NCI-H82 treated with DMSO at 0.1 percent for 48 hours (cell line): ENCODE data around the gene TUBA1C.
A peak's percentile ranks its signal among the peaks of the same experiment; 100 is the strongest.
"Not testable (repeated sequence)": the region's sequence is repeated elsewhere in the genome, so short reads cannot be mapped to it uniquely, and the experiment has no call there.

Experiments used
- DNase-seq: peaks from one replicate; lab custom pipeline; 2025; ENCODE audit not compliant: unreplicated experiment; lab: John Stamatoyannopoulos, UW

Gene TUBA1C

DNA sequence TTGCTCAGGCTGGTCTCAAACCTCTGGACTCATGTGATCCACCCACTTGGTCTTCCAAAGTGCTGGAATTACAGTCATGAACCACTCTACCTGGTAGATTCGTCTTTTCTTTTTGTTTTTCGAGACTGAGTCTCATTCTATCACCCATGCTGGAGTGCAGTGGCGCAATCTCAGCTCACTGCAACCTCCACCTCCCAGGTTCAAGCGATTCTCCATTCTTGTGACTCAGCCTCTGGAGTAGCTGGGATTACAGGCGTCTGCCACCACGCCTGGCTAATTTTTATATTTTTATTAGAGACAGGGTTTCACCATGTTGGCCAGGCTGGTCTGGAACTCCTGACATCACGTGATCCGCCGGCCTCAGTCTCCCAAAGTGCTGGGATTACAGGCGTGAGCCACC lies 9.4 kb upstream of the TUBA1C start:
- DNase-seq, result not testable (repeated sequence)

DNA sequence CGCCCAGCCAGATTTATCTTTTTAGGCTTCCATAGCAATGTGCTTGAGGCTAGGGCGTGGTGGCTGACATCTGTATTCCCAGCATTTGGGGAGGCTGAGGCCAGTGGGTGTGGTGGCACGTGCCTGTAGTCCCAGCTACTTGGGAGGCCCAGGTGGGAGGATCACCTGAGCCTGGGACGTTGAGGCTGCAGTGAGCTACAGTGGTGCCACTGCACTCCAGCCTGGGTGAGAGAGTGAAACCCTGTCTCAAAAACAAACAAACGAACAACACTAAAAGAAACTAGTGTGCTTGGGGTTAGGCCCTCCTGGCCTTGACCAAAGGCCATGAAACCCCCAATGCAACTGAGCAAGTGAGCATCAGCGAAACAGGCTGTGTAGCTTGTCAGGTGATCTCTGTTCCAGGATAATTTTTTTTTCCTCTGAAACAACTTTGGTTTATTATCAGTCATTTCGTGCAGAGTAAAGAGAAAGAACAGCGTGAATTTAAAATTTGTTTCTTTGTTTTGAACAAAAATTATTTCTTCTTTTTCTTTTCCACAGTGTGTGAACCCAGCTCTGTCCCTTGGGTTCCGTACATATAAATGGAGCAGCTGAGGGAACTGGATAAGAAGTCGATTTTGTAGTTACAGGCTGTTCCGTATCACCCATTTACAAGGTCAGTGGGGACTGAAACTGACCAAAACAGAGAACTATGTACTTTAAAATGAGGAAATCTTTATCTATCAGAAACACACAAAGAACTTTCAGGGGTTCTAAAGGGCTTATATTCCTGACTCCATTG lies 8.8 kb upstream of the TUBA1C start:
- DNase-seq, result no peak

DNA sequence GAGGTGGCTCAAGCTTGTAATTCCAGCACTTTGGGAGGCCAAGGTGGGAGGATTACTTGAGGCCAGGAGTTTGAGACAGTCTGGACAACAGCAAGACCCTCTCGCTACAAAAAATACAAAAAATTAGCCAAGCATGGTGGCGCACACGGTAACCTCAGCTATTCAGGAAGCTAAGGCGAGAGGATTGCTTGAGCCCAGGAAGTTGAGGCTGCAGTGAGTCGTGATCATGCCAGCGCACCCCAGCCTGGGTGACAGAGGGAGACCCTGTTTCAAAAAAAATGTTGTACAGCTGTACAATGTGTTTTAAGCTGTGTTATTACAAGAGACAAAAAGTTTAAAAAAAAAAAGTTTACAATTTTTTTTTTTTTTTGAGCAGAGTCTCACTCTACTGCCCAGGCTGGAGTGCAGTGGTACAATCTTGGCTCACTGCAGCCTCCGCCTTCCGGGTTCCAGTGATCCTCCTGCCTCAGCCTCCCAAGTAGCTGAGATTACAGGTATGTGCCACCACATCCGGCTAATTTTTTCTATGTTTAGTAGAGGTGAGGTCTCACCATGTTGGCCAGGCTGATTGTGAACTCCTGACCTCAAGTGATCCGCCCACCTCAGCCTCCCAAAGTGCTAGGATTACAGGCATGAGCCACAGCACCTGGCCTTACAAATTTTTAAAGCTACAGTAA lies 7.2 kb upstream of the TUBA1C start:
- not testable (repeated sequence) for DNase-seq

DNA sequence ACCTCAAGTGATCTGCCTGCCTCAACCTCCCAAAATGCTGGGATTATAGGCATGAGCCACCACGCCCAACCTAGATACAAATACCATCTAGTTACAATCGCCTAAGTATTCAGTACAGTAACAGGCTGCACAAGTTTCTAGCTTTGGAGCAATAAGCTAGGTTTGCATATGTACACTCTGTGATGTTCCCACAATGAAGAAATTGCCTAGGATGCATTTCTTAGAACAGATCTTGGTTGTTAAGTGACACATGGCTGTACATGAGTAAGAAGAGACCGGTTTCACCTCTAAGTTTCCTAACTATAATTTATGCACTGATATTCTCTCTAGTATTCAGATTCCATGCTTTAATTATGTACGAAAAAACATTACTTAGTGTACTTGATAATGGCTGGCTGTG lies 5.4 kb upstream of the TUBA1C start:
- no peak for DNase-seq

DNA sequence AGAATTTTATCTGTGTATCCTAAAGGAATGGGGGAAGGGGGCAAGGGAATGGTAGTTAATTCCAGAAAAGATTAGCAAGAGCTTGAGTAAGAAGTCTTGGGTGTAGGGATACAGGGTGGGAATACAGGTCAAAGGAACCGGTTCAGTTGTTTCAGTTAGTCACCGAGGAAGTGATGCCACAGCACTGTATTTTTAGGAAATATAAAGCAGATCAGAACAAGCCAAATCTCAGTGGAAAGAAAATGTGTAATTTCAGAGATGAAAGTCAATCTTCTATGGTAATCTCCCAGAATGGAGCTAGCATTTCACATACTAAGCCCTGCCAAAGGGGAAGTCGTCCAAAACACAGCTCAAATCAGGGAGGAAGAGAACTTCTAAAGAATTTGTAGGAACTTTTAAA lies 4.7 kb upstream of the TUBA1C start:
- DNase-seq, result no peak

DNA sequence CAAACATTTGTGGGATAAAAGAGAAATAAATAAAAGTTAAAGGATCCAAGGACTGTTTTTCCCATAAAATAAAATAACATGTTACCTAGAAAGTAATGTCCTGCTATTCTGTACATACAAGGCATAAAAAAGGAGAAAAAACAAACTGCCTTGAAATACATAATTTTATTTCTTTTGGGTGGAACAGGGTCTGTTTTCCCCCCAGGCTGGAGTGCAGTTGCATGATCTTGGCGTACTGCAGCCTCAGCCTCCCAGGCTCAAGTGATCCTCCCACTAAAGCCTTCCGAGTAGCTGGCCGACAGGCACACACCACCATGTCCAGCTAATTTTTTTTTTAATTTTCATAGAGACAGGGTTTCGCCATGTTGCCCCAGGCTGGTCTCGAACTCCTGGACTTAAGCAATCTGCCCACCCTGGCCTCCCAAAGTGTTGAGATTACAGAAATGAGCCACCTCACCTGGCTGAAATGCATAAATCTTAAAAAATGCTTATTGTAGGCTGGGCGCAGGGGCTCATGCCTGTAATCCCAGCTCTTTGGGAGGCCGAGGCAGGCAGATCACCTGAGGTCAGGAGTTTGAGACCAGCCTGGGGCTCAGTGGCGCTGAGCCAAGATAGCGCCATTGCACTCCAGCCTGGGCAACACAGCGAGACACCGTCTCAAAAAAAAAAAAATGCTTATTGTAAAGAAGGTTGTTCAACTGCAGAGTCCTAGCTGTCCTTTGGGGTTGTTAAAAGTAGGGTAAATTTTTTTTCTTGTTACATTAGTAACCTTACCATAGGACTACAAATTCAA lies 4.1 kb upstream of the TUBA1C start:
- DNase-seq, result no peak

DNA sequence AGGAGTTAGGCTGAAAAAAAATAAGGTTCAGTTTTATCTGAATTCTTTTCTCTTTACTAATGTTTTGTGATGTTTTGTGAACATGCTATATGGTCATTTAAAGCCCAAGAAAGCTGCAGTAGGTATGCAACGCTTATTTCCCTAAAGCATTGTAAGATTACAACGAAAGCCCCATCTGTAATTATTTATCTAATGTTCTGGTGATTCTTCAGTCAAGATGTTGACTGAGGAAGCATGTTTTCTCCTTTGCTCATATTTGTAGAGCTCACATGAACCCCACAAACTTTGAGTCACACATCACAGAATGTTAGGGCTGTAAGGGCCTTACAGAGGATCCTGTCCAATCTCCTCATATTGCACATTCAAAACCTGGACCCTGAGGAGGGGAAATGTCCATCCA lies 3.2 kb upstream of the TUBA1C start:
- DNase-seq, result no peak

DNA sequence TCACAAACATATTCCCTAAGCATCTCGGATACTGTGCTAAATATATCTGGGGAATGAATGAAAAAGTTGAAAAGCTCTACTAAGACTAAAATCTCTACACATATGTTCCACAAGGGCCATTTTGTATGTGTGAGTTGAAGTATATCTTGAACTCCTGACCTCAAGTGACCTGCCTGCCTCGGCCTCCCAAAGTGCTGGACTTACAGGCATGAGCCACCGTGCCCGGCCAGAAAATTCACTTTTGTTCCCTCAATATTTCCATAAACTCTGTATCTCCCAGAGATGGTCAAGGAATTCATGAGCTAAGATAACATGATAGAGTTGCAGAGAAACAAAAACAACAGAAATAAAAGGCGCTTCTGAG lies 1.5 kb upstream of the TUBA1C start:
- DNase-seq, result no peak

DNA sequence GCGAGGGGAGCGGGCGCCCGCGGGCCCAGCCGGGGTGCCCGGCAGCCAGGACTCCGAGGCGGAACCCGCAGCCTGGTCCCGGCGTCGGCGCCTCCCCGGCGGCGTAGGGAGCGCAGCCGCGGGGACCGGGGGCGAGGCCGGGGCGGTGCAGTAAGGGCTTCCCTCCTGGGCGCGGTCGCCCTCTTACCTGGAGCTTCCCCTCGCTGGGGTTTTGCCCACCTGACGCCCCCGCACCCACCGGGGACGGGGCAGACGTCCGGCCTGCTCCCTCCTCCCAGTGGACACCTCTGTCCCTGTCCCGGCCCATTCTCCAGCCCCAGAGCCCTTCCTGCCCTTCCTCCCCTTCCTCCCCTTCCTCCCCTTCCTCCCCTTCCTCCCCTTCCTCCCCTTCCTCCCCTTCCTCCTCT lies 413 bp upstream of the TUBA1C start:
- DNase-seq, result no peak

DNA sequence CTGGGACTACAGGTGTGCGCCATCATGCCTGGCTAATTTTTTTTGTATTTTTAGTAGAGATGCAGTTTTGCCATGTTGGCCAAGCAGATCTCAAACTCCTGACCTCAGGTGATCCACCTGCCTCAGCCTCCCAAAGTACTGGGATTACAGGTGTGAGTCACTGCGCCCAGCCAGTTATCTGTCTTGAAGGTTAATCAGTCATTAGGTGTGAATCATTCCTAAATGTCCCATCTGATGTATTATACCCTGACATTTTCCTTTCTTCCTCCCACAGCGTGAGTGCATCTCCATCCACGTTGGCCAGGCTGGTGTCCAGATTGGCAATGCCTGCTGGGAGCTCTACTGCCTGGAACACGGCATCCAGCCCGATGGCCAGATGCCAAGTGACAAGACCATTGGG lies 4.3 kb downstream of the TUBA1C start:
- DNase-seq, result not testable (repeated sequence)

DNA sequence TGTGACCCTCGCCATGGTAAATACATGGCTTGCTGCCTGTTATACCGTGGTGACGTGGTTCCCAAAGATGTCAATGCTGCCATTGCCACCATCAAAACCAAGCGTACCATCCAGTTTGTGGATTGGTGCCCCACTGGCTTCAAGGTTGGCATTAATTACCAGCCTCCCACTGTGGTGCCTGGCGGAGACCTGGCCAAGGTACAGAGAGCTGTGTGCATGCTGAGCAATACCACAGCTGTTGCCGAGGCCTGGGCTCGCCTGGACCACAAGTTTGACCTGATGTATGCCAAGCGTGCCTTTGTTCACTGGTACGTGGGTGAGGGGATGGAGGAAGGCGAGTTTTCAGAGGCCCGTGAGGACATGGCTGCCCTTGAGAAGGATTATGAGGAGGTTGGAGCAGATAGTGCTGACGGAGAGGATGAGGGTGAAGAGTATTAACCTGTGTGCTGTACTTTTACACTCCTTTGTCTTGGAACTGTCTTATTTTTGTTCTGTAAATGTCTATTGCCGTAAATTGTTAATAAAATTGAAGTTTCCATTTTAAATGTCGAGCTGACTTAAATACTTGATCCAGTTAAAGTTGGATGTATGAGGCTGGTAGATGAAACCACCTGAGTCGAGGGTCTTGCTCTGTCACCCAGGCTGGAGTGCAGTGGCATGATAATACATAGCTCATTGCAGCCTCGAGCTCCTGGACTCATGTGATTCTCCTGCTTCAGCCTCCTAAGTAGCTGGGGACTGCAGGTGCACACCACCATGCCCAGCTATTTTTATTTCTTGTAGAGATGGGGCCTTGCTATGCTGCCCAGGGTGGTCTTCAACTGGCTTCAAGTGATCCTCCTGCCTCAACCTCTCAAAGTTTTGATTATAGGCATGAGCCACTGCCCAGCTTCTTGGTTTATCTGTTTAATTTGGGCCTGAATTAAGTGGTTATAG lies 8.2 kb downstream of the TUBA1C start:
- DNase-seq, result no peak

DNA sequence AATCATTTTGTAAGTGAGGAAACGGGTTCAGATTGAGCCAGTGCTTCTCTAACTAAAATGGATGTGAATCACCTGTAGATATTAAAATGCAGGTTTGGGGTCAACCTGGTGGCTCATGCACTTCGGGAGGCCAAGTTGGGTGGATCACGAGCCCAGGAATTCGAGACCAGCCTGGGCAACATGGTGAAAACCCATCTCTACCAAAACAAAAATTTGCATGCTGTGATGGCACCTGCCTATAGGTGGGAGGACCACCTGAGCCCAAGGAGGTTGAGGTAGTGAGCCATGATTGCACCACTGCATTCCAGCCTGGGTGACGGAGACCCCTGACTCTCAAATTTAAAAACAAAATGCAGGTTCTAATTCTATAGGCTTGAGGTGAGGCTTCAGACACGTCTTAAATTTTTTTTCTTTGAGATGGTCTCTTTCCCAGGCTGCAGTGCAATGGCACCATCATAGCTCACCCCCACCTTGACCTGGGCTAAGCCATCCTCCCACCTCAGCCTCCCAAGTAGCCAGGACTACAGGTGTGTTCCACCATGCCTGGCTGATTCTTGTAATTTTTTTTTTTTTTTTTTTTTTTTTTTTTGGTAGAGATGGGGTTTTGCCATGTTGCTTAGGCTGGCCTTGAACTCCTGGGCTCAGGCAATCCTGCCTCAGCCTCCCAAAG lies 9.0 kb downstream of the TUBA1C start:
- no peak for DNase-seq

DNA sequence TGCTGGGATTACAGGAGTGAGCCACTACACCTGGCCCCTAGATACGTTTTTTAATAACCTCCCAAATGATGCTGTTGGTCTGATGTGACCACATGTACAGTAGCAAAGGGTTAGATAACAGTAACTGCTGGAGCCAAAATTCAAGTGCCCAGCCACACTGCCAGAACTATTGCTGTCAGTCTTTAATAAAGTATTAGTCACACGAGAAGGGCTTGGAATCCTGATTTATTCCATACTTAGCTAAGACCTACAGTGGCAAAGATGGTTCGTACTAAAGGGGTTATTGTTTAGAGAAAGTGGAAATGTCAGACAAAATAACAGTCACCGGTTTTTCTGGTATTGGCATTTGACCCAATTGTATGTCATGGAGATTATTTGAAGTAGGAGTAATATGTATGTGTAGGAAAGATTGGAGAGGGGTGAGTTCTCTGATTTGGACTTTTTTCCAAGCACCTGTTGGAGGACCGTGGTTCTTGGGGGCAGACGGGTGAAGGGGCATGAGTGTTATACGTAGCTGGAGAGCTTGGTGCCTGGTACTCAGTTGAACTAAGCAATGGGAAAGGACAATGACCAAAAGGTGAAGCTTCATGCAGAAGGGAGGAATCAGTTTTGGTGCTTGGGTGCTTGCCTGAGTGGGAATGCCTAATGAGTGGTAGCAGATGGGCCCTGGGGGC lies 9.7 kb downstream of the TUBA1C start:
- DNase-seq, result no peak

DNA sequence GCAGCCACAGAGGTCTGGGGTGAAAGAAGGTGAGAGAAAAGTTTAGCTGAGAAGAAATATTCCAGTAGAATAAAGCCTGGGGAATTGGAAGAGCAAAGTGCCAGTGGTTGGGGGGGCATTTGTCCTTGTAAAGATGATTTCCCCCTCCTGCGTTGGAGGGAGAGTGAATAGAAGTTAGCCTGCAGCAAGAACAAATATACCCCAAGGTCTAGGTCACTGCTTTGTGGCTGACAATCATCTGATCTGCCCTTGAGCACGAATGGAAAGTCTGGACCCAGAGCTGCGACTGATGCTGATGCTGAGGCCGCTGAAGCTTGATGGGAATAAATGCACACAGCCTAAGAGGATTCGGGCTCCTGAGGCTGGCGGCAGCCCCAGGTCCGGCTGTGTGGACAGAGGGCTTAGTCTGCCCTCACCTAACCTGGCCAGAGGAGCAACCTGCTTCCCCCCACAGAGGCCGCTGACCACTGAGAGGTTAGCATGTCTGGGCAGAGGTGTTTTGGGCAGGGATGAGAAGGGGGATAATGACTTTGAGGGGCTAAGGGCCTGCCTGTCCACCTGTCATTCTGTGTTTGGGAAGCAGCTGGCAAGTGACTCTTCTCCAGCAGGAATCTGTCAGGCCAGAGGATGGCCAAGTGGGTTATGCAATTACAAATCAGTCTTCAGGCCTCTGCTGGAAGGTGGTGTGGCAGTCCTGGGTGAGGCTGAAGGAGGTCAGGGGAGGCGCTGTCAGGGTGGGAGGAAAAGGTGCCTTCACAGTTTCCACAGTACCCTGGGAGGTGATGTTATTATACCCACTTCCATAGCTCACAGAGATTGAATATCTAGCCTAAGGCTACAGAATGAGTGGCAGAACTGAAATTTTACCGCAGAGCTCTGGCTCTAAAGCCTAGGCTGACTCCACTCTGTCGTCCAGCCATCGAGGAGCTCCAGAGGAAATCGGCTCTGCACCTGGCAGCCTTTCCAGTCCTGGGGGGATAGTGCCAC lies 11.7 kb downstream of the TUBA1C start:
- no peak for DNase-seq

DNA sequence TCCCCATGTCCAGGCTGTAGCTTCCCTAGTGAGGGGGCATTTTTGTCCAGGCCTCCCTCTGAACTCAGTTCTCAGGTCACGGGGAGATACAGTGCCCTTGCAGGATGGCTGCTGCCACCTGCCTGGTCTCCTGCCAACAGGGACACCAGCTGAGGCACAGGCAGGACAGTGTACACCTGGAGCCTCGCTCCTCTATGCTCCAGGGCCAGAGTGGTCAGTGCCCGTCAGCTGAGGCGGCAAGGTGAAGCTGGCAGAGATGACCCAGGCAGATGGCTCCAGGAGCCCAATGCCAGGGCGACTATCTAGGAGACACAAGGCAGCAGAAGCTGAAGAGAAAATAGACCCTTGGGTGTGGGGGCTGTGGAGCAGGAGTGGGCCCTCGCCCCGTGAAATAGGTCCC lies 12.6 kb downstream of the TUBA1C start:
- no peak for DNase-seq

DNA sequence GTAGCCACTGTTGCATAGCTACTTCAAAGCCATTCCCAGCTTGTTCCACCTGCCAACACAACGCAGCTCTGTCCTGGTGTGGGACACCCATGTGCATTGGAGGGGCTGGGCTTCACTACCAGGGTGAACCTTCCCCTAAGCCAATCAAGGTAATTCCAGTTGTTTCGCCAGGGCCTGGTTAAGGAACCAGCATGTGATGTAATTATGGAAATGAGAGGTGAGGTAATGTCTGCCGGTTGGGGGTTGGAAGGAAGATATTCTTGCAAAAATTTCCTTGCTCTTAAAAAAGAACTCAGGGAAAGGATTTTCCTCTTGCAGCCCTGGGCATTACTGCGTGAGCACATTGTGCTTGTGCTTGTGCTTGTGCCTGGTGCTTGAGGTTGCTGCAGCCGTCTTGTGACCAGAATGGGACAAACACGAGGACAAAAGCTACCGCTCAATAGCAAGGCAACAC lies 14.9 kb downstream of the TUBA1C start:
- peak; percentile 57 for DNase-seq

DNA sequence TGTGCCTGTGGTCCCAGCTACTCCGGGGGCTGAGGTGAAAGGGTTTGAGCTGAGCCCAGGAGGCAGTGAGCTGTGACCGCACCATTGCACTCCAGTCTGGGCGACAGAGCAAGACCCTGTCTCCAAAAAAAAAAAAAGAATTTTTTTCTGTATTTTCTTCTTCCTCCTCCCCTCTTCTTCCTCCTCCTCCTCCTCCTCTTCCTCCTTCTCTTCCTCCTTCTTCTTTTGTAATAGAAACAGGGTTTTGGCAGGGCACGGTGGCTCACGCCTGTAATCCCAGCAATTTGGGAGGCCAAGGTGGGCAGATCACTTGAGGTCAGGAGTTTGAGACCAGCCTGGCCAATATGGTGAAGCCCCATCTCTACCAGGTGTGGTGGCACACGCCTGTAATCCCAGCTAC lies 15.7 kb downstream of the TUBA1C start:
- not testable (repeated sequence) for DNase-seq

DNA sequence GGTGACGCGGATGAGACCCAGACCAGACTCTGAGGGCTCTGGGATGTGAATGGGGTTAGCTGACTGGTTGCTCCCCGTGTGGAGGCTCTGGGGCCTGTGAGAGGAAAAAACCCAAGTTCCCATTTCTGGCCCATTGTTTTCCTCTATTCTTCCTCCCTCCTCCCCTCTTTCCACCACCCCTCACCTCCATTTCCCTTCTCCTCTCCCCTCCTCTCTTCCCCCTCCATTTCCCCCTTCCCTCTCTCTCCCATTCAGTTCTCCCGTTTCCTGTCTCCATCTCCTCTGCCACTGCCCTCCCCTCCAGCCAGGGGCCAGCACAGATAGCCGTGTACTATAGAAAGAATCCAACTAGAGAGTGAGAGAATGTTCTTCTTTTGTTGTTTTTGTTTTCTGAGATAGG lies 17.4 kb downstream of the TUBA1C start:
- DNase-seq, result no peak
